ENCODE measurements around the gene VEGFA.
A peak's percentile ranks its signal among the peaks of the same experiment; 100 is the strongest.

Gene VEGFA

GRCh38 chr6:43760210-43761168 is 9.5 kb upstream of the VEGFA start:
- DNase-seq = no peak

DNA sequence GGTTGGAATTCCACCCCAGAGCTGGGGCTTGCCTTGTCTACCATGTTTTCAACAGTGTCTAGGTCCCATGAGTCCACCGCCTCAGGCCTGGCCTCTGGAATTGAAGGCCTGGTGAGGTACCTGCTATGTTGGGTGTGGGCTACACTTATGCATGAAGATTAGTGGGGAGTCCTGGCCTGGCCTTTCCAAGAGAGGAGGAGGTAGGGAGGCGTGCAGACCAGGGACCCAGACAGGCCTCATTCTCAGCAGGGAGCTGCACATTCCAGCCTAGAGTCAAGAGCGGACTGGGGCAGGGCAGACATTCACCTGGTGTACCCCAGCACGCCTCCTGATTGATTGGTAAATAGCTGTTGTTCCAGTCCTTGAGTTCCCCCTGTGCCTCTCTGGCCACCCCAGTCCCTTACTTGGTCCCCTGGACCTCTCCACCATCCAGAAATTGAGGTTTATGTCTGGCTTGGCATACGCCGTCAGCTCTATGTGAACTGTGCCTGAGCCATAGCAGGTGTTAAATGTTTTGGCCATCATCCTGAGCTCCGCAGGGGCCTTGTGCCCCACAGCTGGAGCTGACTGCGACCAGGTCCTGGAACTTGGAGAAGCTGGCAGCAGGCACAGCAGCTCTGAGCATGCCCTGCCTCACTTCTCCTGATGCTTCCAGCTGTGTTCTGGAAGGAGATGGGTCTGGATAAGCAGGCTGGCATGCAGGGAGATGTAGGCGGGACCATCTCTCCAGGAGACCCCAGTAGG is 8.2 kb upstream of the VEGFA start:
- no peak for DNase-seq

DNA sequence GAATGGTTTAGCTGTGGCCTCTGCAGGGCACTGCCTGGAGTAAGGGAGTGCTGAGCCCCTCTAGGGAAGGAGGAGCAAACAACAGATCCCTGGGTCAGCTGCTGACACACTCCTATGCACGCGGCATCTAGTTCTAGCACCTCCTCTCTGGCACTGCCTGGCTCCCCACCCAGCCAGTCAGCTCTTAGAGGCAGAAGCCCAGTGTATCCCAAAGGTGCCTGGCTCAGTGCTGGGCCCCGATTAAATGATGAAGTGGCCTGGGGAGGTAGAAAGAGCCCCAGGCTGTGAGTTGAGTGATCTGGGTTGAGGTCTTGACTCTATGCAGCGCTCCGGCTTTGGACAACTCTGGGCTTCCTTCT is 7.6 kb upstream of the VEGFA start:
- no peak for DNase-seq

- DNase-seq = no peak
These were observed 6.9 kb upstream of the VEGFA start for GRCh38 chr6:43762966-43763695.

- no peak for DNase-seq
These were observed 6.0 kb upstream of the VEGFA start for GRCh38 chr6:43763812-43764522.

- no peak for DNase-seq
These were observed 5.2 kb upstream of the VEGFA start for GRCh38 chr6:43764772-43765171.

GRCh38 chr6:43765776-43766499 is 4.1 kb upstream of the VEGFA start:
- no peak for DNase-seq

GRCh38 chr6:43766500-43766853 is 3.5 kb upstream of the VEGFA start:
- DNase-seq = no peak

DNA sequence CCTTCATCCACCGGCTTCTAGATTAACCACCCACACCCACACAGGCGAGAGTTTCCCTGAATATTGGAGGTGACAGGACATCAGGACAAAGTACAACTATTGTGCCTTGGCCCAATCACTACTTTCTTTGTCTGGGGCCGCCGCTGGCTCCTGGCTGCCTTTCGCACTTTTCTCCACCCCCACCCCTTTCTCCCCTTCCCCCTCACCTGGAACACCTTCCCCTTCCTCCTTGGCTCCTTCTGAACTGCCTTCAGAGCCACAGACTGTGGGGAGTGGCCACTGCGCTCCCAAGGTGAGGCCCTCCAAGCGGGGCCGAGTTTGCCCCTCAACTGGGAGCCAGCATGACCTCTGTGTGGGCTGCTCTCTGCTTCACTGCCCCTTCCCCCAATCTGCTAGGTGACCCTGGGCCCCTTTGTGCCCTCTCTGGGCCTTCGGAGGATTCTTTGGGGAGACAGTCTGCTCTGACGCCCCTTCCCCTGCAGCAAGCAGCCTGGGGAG is 3.0 kb upstream of the VEGFA start:
- DNase-seq = no peak

DNA sequence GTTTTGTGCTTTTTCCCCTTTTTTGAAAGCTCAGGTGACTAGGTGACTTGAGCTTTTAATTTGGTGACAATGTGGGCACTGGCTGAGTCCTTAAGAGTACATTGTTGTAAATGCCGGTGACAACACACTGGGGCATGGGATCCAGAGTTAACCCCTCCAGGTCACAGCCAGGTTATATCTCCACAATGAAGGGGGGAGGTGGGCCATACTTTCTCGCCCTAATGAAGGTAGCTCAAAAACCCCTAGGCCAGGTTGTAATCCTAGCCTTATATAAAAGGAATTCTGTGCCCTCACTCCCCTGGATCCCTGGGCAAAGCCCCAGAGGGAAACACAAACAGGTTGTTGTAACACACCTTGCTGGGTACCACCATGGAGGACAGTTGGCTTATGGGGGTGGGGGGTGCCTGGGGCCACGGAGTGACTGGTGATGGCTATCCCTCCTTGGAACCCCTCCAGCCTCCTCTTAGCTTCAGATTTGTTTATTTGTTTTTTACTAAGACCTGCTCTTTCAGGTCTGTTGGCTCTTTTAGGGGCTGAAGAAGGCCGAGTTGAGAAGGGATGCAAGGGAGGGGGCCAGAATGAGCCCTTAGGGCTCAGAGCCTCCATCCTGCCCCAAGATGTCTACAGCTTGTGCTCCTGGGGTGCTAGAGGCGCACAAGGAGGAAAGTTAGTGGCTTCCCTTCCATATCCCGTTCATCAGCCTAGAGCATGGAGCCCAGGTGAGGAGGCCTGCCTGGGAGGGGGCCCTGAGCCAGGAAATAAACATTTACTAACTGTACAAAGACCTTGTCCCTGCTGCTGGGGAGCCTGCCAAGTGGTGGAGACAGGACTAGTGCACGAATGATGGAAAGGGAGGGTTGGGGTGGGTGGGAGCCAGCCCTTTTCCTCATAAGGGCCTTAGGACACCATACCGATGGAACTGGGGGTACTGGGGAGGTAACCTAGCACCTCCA is 2.2 kb upstream of the VEGFA start:
- DNase-seq = no peak

- DNase-seq = no peak
These were observed 1.5 kb upstream of the VEGFA start for GRCh38 chr6:43768506-43768860.

- DNase-seq = no peak
These were observed 957 bp upstream of the VEGFA start for GRCh38 chr6:43768983-43769525.

GRCh38 chr6:43770372-43771209 is 580 bp downstream of the VEGFA start:
- DNase-seq = no peak

GRCh38 chr6:43771210-43771857 is 1.3 kb downstream of the VEGFA start:
- DNase-seq = no peak

GRCh38 chr6:43771858-43772680 is 2.1 kb downstream of the VEGFA start:
- DNase-seq = no peak

GRCh38 chr6:43772681-43773049 is 2.7 kb downstream of the VEGFA start:
- DNase-seq = no peak

- DNase-seq = peak; percentile 9
These were observed 3.3 kb downstream of the VEGFA start for GRCh38 chr6:43773050-43773979.

Measured in NCI-H1694 (cell line).